Neural cell (in vitro differentiated cells): ENCODE results near the gene ATP2A2. TPM values are rescaled to one million over a fixed set of nuclear protein-coding genes. Genes with fewer than 3 reads are reported as not detected.
A peak's percentile ranks its signal among the peaks of the same experiment; 100 is the strongest.

Experiments
- H2AFZ ChIP-seq: fragments of 200-600, 300-800 bp; sonication (generic), shearing (Covaris generic); 2 replicates; pipeline ENCODE4 v1.6.0; 2014; ENCODE audit warnings: low read depth, mild to moderate bottlenecking, antibody characterized with exemption, low read length, moderate library complexity
- H3F3A ChIP-seq: fragments of 200-600 bp; shearing (Covaris generic); 2 replicates; pipeline ENCODE4 v1.6.1; 2016; ENCODE audit warnings: mild to moderate bottlenecking, moderate library complexity, mixed read lengths, antibody characterized with exemption, low read length; ENCODE audit not compliant: insufficient read depth, poor library complexity, severe bottlenecking
- H3K27ac ChIP-seq: fragments of 200-600, 300-800 bp; sonication (generic), shearing (Covaris generic); 2 replicates; pipeline ENCODE4 v1.5.1; 2014; ENCODE audit warnings: mild to moderate bottlenecking, low read length, moderate library complexity
- H3K27me3 ChIP-seq: fragments of 300-800, 200-600 bp; sonication (generic), shearing (Covaris generic); 2 replicates; pipeline ENCODE4 v1.6.0; 2014; ENCODE audit warnings: mild to moderate bottlenecking, low read depth, low read length, moderate library complexity; ENCODE audit not compliant: insufficient read depth
- H3K36me3 ChIP-seq: fragments of 300-800, 200-600 bp; sonication (generic), shearing (Covaris generic); 2 replicates; pipeline ENCODE4 v1.5.1; 2014; ENCODE audit warnings: mild to moderate bottlenecking, antibody characterized with exemption, low read length, moderate library complexity; ENCODE audit not compliant: insufficient read depth
- H3K4me2 ChIP-seq: fragments of 300-800, 200-600 bp; sonication (generic), shearing (Covaris generic); 2 replicates; pipeline ENCODE4 v1.6.0; 2014; ENCODE audit warnings: mild to moderate bottlenecking, low read length
- H3K4me3 ChIP-seq: fragments of 300-800, 200-600 bp; sonication (generic), shearing (Covaris generic); 2 replicates; pipeline ENCODE4 v1.5.1; 2014; ENCODE audit warnings: mild to moderate bottlenecking, low read length, moderate library complexity
- H3K79me2 ChIP-seq: fragments of 200-600 bp; shearing (Covaris generic); replicated peaks from 2 replicates; pipeline ENCODE4 v1.6.0; 2014; ENCODE audit warnings: mild to moderate bottlenecking, low read length, moderate library complexity; ENCODE audit not compliant: insufficient read depth
- H3K9ac ChIP-seq: fragments of 300-800, 200-600 bp; sonication (generic), shearing (Covaris generic); 2 replicates; pipeline ENCODE4 v1.6.1; 2016; ENCODE audit warnings: mild to moderate bottlenecking, low read length, mixed read lengths
- H3K9me2 ChIP-seq: fragments of 200-600 bp; shearing (Covaris generic); 2 replicates; pipeline ENCODE4 v1.6.1; 2016; ENCODE audit warnings: mild to moderate bottlenecking, low read length, mixed read lengths; ENCODE audit not compliant: insufficient read depth
- H3K9me3 ChIP-seq: fragments of 200-600, 300-800 bp; sonication (generic), shearing (Covaris generic); 2 replicates; pipeline ENCODE4 v1.6.1; 2016; ENCODE audit warnings: mild to moderate bottlenecking, mixed run types, low read length, moderate library complexity, mixed read lengths
- H4K20me1 ChIP-seq: fragments of 200-600 bp; shearing (Covaris generic); 2 replicates; pipeline ENCODE4 v1.6.1; 2016; ENCODE audit warnings: mild to moderate bottlenecking, mixed run types; ENCODE audit not compliant: insufficient read depth
- EP300 ChIP-seq: fragments of 450-650 bp; conservative IDR thresholded peaks from 2 replicates; pipeline ENCODE4 v1.6.1; 2014; ENCODE audit warnings: antibody characterized with exemption, mild to moderate bottlenecking, moderate library complexity; ENCODE audit not compliant: poor library complexity, severe bottlenecking
- EZH2 ChIP-seq: fragments of 200-600, 300-800 bp; shearing (Covaris generic), sonication (generic); IDR thresholded peaks from 2 replicates; pipeline ENCODE4 v1.6.1; 2014; ENCODE audit warnings: antibody characterized with exemption, low read length, borderline replicate concordance, mild to moderate bottlenecking; ENCODE audit not compliant: insufficient read depth, poor library complexity, severe bottlenecking
- MXI1 ChIP-seq: fragments of 450-650 bp; conservative IDR thresholded peaks from 2 replicates; pipeline ENCODE4 v1.6.1; 2014; ENCODE audit warnings: antibody characterized with exemption, mild to moderate bottlenecking; ENCODE audit not compliant: poor library complexity, severe bottlenecking
- POLR2AphosphoS5 ChIP-seq: IDR thresholded peaks from 2 replicates; pipeline ENCODE4 v1.6.1; 2012
- RAD21 ChIP-seq: fragments of 450-650 bp; conservative IDR thresholded peaks from 2 replicates; pipeline ENCODE4 v1.6.1; 2014; ENCODE audit warnings: antibody characterized with exemption, mild to moderate bottlenecking, moderate library complexity
- SMC3 ChIP-seq: fragments of 450-650 bp; conservative IDR thresholded peaks from 2 replicates; pipeline ENCODE4 v1.6.1; 2014; ENCODE audit warnings: antibody characterized with exemption, mild to moderate bottlenecking, moderate library complexity; ENCODE audit not compliant: poor library complexity
- TAF1 ChIP-seq: IDR thresholded peaks from 2 replicates; pipeline ENCODE4 v1.6.1; 2012; ENCODE audit warnings: low read depth
- polyA minus RNA-seq: library from RNA; depleted of rRNA, polyadenylated mRNA; stranded (reverse); fragments of >200 nt; gene quantifications from 2 replicates; pipeline ENCODE4 v1.2.3, GENCODE V29; 2014
- polyA plus RNA-seq: library from polyadenylated mRNA; depleted of rRNA; stranded (reverse); fragments of >200 nt; gene quantifications from 2 replicates; pipeline ENCODE4 v1.2.3, GENCODE V29; 2014
- TF ChIP-seq, protein P1 (sequence below): IDR thresholded peaks from 2 replicates; pipeline ENCODE4 v1.6.1; 2012; ENCODE audit warnings: borderline replicate concordance
- TF ChIP-seq, protein P2 (sequence below): fragments of 450-650 bp; IDR thresholded peaks from 2 replicates; pipeline ENCODE4 v1.5.1; 2014; ENCODE audit warnings: antibody characterized with exemption, mild to moderate bottlenecking, moderate library complexity; ENCODE audit not compliant: poor library complexity, severe bottlenecking

The ATP2A2 gene
- polyA plus RNA-seq (49.0 and 61.2 TPM in 2 replicates), polyA minus RNA-seq (117 and 141 TPM in 2 replicates)

DNA sequence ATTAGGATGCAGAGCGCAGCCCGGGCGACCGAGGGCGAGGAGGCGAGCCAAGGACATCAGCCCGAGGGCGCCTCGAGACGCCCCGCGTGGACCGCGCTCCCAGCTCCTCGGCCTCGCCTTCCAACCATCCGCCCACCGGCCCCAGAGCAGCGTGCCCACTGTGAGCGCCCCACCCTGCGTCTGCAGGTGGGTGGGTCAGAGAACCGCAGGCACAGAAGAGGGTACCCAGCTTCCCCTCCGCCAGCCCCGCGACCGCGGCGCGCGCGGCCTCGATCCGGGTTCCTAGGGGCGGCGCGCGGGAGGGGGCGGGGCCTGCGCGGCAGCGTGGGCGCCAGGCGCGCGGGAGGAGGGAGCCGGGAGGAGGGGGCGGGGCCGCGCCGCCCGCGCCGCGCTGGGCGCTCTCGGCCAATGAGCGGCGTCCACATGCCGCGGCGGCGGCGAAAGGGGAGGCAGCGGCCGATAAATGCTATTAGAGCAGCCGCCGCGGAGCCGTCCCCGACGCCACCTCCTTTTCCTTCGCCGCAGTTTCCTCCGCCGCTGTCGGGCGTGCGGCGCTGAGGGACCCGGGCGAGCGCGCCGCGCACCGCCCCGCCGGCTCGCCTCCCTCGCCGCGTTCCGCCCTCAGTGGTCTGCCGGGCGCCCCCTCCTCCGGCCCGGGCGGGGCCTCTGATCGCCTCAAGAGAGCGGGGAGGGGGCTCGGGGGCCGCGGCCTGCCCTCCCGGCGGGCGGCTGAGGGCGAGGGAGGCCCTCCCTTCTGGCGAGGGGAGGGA, at the start of gene ATP2A2:
Gene ATP2A2 (plus strand): TSS at position 469 of the 770 bp plus-strand sequence. CDS start 543 bp downstream, outside the sequence.
- TF ChIP-seq EP300 = no peak
- TF ChIP-seq, protein P1, sequence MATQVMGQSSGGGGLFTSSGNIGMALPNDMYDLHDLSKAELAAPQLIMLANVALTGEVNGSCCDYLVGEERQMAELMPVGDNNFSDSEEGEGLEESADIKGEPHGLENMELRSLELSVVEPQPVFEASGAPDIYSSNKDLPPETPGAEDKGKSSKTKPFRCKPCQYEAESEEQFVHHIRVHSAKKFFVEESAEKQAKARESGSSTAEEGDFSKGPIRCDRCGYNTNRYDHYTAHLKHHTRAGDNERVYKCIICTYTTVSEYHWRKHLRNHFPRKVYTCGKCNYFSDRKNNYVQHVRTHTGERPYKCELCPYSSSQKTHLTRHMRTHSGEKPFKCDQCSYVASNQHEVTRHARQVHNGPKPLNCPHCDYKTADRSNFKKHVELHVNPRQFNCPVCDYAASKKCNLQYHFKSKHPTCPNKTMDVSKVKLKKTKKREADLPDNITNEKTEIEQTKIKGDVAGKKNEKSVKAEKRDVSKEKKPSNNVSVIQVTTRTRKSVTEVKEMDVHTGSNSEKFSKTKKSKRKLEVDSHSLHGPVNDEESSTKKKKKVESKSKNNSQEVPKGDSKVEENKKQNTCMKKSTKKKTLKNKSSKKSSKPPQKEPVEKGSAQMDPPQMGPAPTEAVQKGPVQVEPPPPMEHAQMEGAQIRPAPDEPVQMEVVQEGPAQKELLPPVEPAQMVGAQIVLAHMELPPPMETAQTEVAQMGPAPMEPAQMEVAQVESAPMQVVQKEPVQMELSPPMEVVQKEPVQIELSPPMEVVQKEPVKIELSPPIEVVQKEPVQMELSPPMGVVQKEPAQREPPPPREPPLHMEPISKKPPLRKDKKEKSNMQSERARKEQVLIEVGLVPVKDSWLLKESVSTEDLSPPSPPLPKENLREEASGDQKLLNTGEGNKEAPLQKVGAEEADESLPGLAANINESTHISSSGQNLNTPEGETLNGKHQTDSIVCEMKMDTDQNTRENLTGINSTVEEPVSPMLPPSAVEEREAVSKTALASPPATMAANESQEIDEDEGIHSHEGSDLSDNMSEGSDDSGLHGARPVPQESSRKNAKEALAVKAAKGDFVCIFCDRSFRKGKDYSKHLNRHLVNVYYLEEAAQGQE = peak; percentile 56
- peak; percentile 90 for TF ChIP-seq POLR2AphosphoS5
- TF ChIP-seq SMC3 = no peak
- TF ChIP-seq TAF1 = peak; percentile 52
- peak; percentile 80 for TF ChIP-seq MXI1
- no peak for TF ChIP-seq EZH2
- H3K79me2 ChIP-seq = peaks cover 45% of the 10 kb centered on the region
- peak within 1 kb of the TSS; percentile 99 for H3K27ac ChIP-seq
- H3K4me2 ChIP-seq = peak within 1 kb of the TSS; percentile 79
- peak within 1 kb of the TSS; percentile 93 for H3K4me3 ChIP-seq
- peaks cover 6% of the 10 kb centered on the region for H3F3A ChIP-seq
- H3K36me3 ChIP-seq = no peaks in the 10 kb centered on the region
- H3K27me3 ChIP-seq = no peaks in the 10 kb centered on the region
- H3K9me2 ChIP-seq = no peaks in the 10 kb centered on the region
- peak within 1 kb of the TSS; percentile 99 for H3K9ac ChIP-seq
- peak within 1 kb of the TSS; percentile 24 for H2AFZ ChIP-seq
- no peaks in the 10 kb centered on the region for H3K9me3 ChIP-seq
- H4K20me1 ChIP-seq = no peaks in the 10 kb centered on the region

DNA sequence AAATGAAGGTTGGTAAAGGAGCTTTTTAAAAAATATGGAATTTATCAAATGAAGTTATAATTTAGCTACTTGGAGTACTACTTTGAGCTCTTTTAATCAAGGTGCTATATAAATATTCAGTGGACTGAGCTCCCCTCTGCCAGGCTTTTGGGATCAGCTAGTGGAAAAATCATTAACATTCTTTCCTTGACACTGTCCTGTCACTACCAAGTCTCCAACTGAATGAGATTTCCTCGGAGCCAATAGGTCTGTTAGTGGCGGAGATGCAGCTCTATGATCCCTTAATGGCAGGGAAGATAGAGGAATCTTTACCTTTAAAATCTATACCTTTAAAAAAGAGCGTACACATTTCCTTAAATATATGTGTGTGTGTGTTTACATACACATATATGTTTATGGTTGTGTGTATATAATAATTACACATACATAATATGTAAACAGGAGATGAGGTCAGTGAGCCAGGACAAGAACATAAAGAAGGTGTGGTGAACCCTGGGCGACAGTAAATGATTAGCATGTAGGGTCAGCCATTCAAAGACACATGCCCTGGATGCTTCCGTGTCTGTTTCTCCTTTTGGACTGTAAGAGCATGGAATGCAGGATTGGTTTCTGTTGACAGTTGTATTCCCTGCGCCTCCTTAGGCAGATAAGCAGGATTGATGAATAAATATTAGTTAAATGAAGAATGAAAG, 47.7 kb upstream of the ATP2A2 start:
- Histone ChIP-seq H3K27me3 (no peaks in the 10 kb centered on the region), H3K9me2 (no peaks in the 10 kb centered on the region), H3K4me2 (no peak overlapping the region), H3K4me3 (no peak overlapping the region), H3K36me3 (peaks cover 7% of the 10 kb centered on the region), H3K27ac (no peak overlapping the region), H3K79me2 (no peaks in the 10 kb centered on the region), H4K20me1 (no peaks in the 10 kb centered on the region), H3K9ac (no peak overlapping the region), H2AFZ (no peak overlapping the region), H3F3A (no peaks in the 10 kb centered on the region), H3K9me3 (no peaks in the 10 kb centered on the region)
- TF ChIP-seq SMC3 (no peak), POLR2AphosphoS5 (no peak), RAD21 (no peak), TAF1 (no peak), EP300 (no peak), EZH2 (no peak), MXI1 (no peak)
- TF ChIP-seq, protein P1 = no peak
- TF ChIP-seq, protein P2, sequence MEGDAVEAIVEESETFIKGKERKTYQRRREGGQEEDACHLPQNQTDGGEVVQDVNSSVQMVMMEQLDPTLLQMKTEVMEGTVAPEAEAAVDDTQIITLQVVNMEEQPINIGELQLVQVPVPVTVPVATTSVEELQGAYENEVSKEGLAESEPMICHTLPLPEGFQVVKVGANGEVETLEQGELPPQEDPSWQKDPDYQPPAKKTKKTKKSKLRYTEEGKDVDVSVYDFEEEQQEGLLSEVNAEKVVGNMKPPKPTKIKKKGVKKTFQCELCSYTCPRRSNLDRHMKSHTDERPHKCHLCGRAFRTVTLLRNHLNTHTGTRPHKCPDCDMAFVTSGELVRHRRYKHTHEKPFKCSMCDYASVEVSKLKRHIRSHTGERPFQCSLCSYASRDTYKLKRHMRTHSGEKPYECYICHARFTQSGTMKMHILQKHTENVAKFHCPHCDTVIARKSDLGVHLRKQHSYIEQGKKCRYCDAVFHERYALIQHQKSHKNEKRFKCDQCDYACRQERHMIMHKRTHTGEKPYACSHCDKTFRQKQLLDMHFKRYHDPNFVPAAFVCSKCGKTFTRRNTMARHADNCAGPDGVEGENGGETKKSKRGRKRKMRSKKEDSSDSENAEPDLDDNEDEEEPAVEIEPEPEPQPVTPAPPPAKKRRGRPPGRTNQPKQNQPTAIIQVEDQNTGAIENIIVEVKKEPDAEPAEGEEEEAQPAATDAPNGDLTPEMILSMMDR = no peak
